ENCODE data around the gene CDH12.

DNA sequence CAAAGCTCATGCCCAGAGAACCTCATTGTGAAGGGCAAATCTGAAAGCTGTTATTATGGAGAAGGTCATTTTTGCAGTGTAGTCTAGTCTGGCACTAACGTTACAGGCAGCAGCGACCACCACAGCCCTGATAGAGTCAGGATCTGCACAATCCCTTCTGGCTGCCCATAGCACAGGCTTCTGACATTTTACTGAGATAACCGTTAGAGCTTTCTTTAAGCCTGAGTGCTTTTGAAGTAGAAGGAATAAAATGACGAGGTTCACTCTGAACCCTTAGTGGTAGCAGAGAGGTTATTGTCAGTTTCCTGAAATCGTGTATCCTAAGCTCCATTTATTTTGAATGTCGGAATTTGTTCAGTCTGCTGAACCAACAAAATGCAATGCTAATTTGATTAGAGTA lies 505.1 kb downstream of the CDH12 start:
- TF ChIP-seq RAD21 (IDR thresholded peaks at IDR 0.05) = no peak
- TF ChIP-seq, protein P1, sequence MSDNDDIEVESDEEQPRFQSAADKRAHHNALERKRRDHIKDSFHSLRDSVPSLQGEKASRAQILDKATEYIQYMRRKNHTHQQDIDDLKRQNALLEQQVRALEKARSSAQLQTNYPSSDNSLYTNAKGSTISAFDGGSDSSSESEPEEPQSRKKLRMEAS (IDR thresholded peaks at IDR 0.05) = no peak
- no peak for TF ChIP-seq TAF1 (conservative IDR thresholded peaks at IDR 0.05)
- TF ChIP-seq, protein P2, sequence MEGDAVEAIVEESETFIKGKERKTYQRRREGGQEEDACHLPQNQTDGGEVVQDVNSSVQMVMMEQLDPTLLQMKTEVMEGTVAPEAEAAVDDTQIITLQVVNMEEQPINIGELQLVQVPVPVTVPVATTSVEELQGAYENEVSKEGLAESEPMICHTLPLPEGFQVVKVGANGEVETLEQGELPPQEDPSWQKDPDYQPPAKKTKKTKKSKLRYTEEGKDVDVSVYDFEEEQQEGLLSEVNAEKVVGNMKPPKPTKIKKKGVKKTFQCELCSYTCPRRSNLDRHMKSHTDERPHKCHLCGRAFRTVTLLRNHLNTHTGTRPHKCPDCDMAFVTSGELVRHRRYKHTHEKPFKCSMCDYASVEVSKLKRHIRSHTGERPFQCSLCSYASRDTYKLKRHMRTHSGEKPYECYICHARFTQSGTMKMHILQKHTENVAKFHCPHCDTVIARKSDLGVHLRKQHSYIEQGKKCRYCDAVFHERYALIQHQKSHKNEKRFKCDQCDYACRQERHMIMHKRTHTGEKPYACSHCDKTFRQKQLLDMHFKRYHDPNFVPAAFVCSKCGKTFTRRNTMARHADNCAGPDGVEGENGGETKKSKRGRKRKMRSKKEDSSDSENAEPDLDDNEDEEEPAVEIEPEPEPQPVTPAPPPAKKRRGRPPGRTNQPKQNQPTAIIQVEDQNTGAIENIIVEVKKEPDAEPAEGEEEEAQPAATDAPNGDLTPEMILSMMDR (IDR thresholded peaks at IDR 0.05; ENCODE audit: low read depth, low read length, missing input control) = no peak
- TF ChIP-seq REST (IDR thresholded peaks at IDR 0.05) = no peak
